Bone marrow (tissue), 2 donors: Measurements from ENCODE around the gene SLC28A2.
A peak's percentile ranks its signal among the peaks of the same experiment; 100 is the strongest.
"Not testable (repeated sequence)": the region's sequence is repeated elsewhere in the genome, so short reads cannot be mapped to it uniquely, and the experiment has no call there.

Source experiments
- DNase-seq, 2 donors: peaks; one replicate each; lab custom pipeline; 2025; lab: John Stamatoyannopoulos, UW

The SLC28A2 gene

GRCh38 chr15:45263854-45264253 lies 11.8 kb downstream of the SLC28A2 start:
- DNase-seq: no peak

- DNase-seq: no peak
Observed at GRCh38 chr15:45265506-45265905, 13.5 kb downstream of the SLC28A2 start.

- no peak for DNase-seq
Observed at GRCh38 chr15:45268135-45268534, 16.1 kb downstream of the SLC28A2 start.

GRCh38 chr15:45274636-45275380 lies 22.8 kb downstream of the SLC28A2 start:
- no peak for DNase-seq

GRCh38 chr15:45276831-45277230 lies 24.8 kb downstream of the SLC28A2 start:
- no peak for DNase-seq

GRCh38 chr15:45279024-45279698 lies 27.1 kb downstream of the SLC28A2 start:
- DNase-seq: peak; percentile 87 to 95

GRCh38 chr15:45285413-45285812 lies 33.4 kb downstream of the SLC28A2 start:
- no peak for DNase-seq

- DNase-seq: no peak
Observed at GRCh38 chr15:45287390-45287956, 35.4 kb downstream of the SLC28A2 start.

- no peak for DNase-seq
Observed at GRCh38 chr15:45288947-45289346, 36.9 kb downstream of the SLC28A2 start.

- no peak for DNase-seq
Observed at GRCh38 chr15:45291822-45292582, 40.0 kb downstream of the SLC28A2 start.

- not testable (repeated sequence) for DNase-seq
Observed at GRCh38 chr15:45293326-45293725, 41.3 kb downstream of the SLC28A2 start.

GRCh38 chr15:45298964-45299378 lies 46.9 kb downstream of the SLC28A2 start:
- not testable (repeated sequence) for DNase-seq

GRCh38 chr15:45304711-45305110 lies 52.7 kb downstream of the SLC28A2 start:
- DNase-seq: no peak

GRCh38 chr15:45306105-45306504 lies 54.1 kb downstream of the SLC28A2 start:
- no peak for DNase-seq

GRCh38 chr15:45307230-45307924 lies 55.3 kb downstream of the SLC28A2 start:
- DNase-seq: peak in 1 of 2 donors; percentile 28

- DNase-seq: not testable (repeated sequence)
Observed at GRCh38 chr15:45314117-45314516, 62.1 kb downstream of the SLC28A2 start.

GRCh38 chr15:45314960-45315359 lies 62.9 kb downstream of the SLC28A2 start:
- no peak for DNase-seq

GRCh38 chr15:45319472-45320214 lies 67.6 kb downstream of the SLC28A2 start:
- DNase-seq: no peak

- no peak for DNase-seq
Observed at GRCh38 chr15:45320581-45321205, 68.7 kb downstream of the SLC28A2 start.

GRCh38 chr15:45326280-45326679 lies 74.2 kb downstream of the SLC28A2 start:
- no peak for DNase-seq

GRCh38 chr15:45326741-45327140 lies 74.7 kb downstream of the SLC28A2 start:
- no peak for DNase-seq
